OCI-LY7 (cell line): ENCODE results near the gene NSMCE3.

Source experiments
- CTCF ChIP-seq: fragments of 200-600 bp; sonication (generic); conservative IDR thresholded peaks from 2 replicates; pipeline ENCODE4 v1.5.1; 2014; ENCODE audit warnings: mild to moderate bottlenecking, antibody characterized with exemption, low read length, moderate library complexity, mixed read lengths
- EZH2phosphoT487 ChIP-seq: fragments of 200-600 bp; sonication (generic); IDR thresholded peaks from 2 replicates; pipeline ENCODE4 v1.6.1; 2018; ENCODE audit warnings: low read depth, borderline replicate concordance, mild to moderate bottlenecking, mixed run types, antibody characterized with exemption, low read length, moderate library complexity, mixed read lengths

DNA sequence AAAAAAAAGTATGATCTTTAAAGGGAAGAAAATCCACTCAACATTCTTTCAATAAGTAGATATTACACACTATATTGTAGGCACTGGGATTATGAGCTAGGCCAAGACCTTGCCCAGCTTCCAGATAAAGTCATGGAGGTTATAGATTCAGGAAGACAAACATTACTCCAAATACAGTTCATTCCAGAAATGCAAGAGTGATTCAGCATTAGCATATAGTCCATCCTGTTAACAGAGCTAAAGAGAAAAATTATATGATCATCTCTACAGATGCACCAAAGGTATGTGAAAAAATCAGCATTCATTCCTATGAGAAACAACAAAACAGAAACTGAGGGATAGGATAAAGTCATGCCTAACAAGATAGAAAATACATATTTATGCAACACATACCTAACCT, 42.1 kb upstream of the NSMCE3 start:
- TF ChIP-seq CTCF (no peak), EZH2phosphoT487 (no peak)
